ENCODE results near the gene LDB2. TPM values are rescaled to one million over a fixed set of nuclear protein-coding genes. Genes with fewer than 3 reads are reported as not detected.

The LDB2 gene
- total RNA-seq, 4 donors from 2014 or later: 48.8 to 298 (median 152) TPM

GRCh38 chr4:16608123-16608522, 290.3 kb downstream of the LDB2 start:
- Histone ChIP-seq H3K27ac (peak overlapping the region; percentile 58 to 67), H3K27me3 (no peaks in the 10 kb centered on the region), H3K4me1 (peaks cover 0 to 10% of the 10 kb centered on the region in 2 donors), H3K4me3 (no peak overlapping the region), H3K9me3 (no peaks in the 10 kb centered on the region), H3K36me3 (no peaks in the 10 kb centered on the region)
- TF ChIP-seq POLR2A (IDR thresholded peaks at IDR 0.05) (no peak), CTCF (IDR thresholded peaks at IDR 0.05) (no peak)
- intact Hi-C loops (cut with DNase I; ENCODE audit: low total_unique reads): no loop called here
- no peak for DNase-seq

- Histone ChIP-seq H3K36me3 (no peaks in the 10 kb centered on the region), H3K27me3 (no peaks in the 10 kb centered on the region), H3K27ac (peak overlapping the region; percentile 58 to 67), H3K4me3 (no peak overlapping the region), H3K9me3 (no peaks in the 10 kb centered on the region), H3K4me1 (peaks cover 0 to 10% of the 10 kb centered on the region in 2 donors)
- intact Hi-C loops (cut with DNase I; ENCODE audit: low total_unique reads): no loop called here
- no peak for DNase-seq
- TF ChIP-seq CTCF (IDR thresholded peaks at IDR 0.05) (no peak), POLR2A (IDR thresholded peaks at IDR 0.05) (no peak)
Observed at GRCh38 chr4:16607241-16608066, 291.0 kb downstream of the LDB2 start.

- Histone ChIP-seq H3K27ac (peak overlapping the region; percentile 58 to 67), H3K36me3 (no peaks in the 10 kb centered on the region), H3K9me3 (no peaks in the 10 kb centered on the region), H3K4me3 (no peak overlapping the region), H3K27me3 (no peaks in the 10 kb centered on the region), H3K4me1 (peaks cover 0 to 10% of the 10 kb centered on the region in 2 donors)
- no peak for DNase-seq
- TF ChIP-seq POLR2A (IDR thresholded peaks at IDR 0.05) (no peak), CTCF (IDR thresholded peaks at IDR 0.05) (no peak)
- intact Hi-C loops (cut with DNase I; ENCODE audit: low total_unique reads): no loop called here
Observed at GRCh38 chr4:16606691-16607090, 291.8 kb downstream of the LDB2 start.

GRCh38 chr4:16603178-16603577, 295.3 kb downstream of the LDB2 start:
- Histone ChIP-seq H3K27ac (no peak overlapping the region), H3K9me3 (no peaks in the 10 kb centered on the region), H3K27me3 (no peaks in the 10 kb centered on the region), H3K36me3 (no peaks in the 10 kb centered on the region), H3K4me3 (no peak overlapping the region), H3K4me1 (peaks cover 0 to 10% of the 10 kb centered on the region in 2 donors)
- no peak for DNase-seq
- intact Hi-C loops (cut with DNase I; ENCODE audit: low total_unique reads): no loop called here
- TF ChIP-seq POLR2A (IDR thresholded peaks at IDR 0.05) (no peak), CTCF (IDR thresholded peaks at IDR 0.05) (no peak)

GRCh38 chr4:16598597-16599206, 299.7 kb downstream of the LDB2 start:
- H3K36me3 ChIP-seq: no peaks in the 10 kb centered on the region
- TF ChIP-seq POLR2A (IDR thresholded peaks at IDR 0.05) (no peak), CTCF (IDR thresholded peaks at IDR 0.05) (no peak)
- DNase-seq: no peak
- no peaks in the 10 kb centered on the region for H3K9me3 ChIP-seq
- intact Hi-C loops (cut with DNase I; ENCODE audit: low total_unique reads): no loop called here
- H3K27ac ChIP-seq: peak overlapping the region; percentile 47 to 50
- H3K4me3 ChIP-seq: no peak overlapping the region
- no peaks in the 10 kb centered on the region for H3K4me1 ChIP-seq
- H3K27me3 ChIP-seq: no peaks in the 10 kb centered on the region

Measured in uterus (tissue), 4 donors.